NCI-H1092 treated with DMSO at 0.1 percent for 48 hours (cell line): Measurements from ENCODE around the gene CREB5.
"Not testable (repeated sequence)": the region's sequence is repeated elsewhere in the genome, so short reads cannot be mapped to it uniquely, and the experiment has no call there.

Experiments used
- DNase-seq: peaks from one replicate; lab custom pipeline; 2025; lab: John Stamatoyannopoulos, UW

Gene CREB5

DNA sequence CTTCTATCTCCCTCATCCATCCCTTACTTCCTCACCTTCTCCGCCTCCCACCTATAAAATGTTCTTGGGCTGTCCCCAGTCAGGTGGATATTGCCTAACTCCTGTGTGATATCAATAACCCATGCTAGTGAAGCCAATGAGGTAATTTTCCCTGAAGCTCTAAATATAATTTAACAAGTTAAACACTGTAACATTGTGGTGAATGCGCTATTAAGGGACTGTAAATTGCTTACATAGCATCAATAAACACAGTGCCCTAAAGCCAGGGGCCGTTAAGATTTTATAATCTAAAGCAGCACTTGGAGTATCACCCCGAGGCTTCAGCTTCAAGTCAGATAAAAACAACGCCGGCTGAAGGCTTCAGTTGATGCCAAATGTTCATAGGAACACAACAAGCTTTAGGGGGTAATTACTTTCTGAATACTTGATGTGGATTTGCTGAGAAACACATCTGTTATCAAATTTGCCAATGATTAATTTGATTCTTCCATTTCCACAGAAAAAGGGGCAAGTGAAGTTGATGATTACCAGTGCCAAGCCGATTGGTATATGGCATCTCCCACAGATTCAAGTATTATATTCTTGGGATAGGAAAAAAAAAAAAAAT, 138.4 kb downstream of the CREB5 start:
- no peak for DNase-seq

GRCh38 chr7:28551331-28551730, 139.0 kb downstream of the CREB5 start:
- DNase-seq = no peak

- DNase-seq = not testable (repeated sequence)
Measured at GRCh38 chr7:28551766-28552165, 139.4 kb downstream of the CREB5 start.

GRCh38 chr7:28554802-28555471, 142.6 kb downstream of the CREB5 start:
- DNase-seq = no peak

GRCh38 chr7:28556025-28556424, 143.7 kb downstream of the CREB5 start:
- DNase-seq = no peak

GRCh38 chr7:28556671-28557070, 144.4 kb downstream of the CREB5 start:
- DNase-seq = no peak

- no peak for DNase-seq
Measured at GRCh38 chr7:28558236-28558635, 145.9 kb downstream of the CREB5 start.

DNA sequence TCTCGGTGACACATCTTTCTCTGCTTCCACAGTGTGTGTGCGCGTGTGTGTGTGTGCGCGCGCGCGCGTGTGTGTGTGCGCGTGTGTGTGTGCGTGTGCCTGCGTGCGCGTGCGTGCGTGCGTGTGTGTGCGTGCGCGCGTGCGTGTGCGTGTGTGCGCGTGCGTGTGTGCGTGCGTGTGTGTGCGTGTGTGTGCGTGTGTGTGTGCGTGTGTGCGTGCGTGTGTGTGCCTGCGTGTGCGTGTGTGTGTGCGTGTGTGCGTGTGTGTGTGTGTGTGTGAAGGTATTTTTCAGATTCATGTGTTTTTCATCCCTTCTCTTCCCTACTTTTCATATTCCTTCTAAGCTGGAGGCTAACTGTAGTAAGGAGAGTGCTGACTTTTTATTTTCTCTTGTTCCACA, 148.4 kb downstream of the CREB5 start:
- DNase-seq = no peak

GRCh38 chr7:28564033-28564432, 151.7 kb downstream of the CREB5 start:
- no peak for DNase-seq

- DNase-seq = no peak
Measured at GRCh38 chr7:28564755-28565374, 152.5 kb downstream of the CREB5 start.

DNA sequence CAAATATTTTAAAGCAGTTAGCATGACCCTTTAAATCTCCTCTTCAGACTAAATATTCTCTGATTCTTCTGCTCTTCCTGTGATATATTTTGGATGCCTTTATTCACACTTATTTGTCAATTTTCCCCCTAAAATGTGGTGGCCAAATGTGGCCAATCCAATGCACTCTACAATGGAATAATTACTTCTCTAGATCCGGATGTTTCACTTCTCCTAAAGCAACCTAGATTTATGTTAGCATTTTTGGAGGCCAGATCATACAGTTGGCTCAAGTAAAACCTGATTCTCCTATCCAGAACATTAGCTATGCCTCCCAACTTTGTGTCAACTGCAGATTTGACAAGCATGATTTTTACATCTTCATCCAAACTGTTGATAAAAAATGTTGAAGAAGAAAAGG, 153.7 kb downstream of the CREB5 start:
- DNase-seq = no peak

DNA sequence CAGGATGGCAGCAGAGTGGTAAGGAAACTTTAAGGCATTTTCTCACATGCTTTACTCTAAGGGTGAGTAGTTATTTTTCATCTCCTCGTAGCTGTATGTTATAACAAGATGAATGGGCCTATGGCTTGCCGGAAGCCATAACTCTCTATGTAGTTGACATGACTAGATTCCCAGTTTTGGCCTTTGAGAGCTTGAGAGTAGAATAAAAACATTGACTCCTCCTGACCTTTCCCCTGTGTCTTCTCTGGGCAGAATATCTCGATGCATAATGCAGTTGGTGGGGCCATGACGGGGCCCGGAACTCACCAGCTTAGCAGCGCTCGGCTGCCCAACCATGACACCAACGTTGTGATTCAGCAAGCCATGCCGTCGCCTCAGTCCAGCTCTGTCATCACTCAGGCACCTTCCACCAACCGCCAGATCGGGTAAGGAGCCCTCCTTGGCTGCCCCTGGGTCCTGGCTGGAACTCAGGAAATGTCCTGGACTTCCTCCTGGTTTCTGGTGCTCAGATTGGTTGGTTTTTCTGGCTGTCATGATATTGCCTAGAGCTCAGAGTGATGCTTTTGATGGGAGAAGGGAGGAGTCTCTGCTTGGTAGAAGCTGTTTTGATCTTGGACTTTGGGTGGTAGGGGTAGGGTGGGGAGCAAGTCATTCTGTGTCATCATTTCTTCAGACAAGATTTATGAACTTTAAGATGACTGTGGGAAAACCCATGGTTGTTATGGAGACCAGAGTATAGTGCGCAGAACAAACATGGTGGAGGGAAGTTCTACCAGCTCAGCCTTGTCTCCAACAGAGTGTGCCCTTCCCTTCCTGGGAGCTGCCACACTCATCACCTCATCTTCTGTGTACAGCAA, 158.0 kb downstream of the CREB5 start:
- no peak for DNase-seq

DNA sequence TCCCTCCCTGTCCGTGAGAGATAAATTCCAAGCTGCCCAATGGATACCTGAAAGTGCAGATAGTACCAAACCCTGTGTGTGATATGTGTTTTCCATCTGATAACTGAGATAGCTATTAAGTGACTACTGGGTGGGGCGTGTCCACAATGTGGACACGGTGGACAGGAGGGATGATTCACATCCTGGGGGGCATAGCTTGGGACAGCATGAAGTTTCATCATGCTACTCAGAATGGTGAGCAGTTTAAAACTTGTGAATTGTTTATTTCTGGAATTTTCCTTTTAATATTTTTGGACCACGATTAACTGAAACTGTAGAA, 158.6 kb downstream of the CREB5 start:
- no peak for DNase-seq

DNA sequence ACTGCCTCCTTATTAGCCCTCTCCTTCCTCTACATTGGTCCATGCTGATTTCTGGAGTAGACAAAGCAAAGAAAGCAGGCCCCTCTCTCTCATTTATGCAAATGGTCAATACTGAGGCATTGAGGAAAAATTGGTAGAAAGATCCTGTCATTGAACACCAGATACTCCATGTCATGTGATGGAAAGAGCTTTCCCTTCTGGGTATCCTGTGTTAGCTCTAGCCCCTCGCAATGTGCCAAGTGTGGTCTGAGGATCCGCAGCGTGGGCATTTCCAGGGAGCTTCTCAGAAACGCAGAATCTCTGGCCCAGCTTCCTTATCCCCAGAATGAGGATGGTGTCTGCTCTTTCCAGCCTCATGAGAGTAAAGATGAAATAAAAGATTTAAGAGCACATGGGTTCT, 159.1 kb downstream of the CREB5 start:
- DNase-seq = no peak

DNA sequence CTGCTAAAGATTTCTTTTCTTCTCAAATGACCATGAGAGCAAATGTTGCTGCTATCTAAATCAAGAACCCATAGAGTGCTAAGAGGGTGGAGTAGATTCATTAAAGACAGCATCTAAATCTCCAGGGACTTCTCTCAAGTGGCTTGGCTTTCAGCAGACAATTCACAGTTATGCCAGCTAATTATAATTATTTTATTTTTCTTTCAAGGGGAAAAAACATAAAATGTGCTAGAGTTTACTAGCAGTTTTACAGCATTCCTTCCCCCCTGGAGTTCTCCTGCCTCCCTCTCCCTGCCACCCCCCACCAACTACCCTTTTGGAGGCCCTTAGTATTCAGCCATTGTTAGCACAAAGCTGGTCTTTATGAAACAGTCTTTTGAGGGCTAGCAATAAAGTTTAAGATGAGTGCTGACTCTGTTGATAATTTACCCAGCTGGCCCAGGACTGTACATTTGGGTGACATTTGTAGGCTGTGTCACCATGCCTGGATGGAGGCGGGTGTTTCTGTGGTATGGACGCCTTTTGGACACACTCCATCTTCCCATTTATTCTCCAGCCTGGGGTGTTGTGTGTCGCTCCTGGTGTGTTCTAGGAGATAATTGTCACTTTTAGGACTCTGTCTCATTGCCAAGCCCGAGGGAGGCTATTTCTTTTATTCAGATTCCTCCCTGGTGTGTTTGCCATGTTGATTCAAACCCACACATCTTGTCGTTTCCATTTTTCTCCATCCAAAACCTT, 160.2 kb downstream of the CREB5 start:
- DNase-seq = peak; percentile 98

GRCh38 chr7:28573059-28573553, 160.8 kb downstream of the CREB5 start:
- peak; percentile 100 for DNase-seq

DNA sequence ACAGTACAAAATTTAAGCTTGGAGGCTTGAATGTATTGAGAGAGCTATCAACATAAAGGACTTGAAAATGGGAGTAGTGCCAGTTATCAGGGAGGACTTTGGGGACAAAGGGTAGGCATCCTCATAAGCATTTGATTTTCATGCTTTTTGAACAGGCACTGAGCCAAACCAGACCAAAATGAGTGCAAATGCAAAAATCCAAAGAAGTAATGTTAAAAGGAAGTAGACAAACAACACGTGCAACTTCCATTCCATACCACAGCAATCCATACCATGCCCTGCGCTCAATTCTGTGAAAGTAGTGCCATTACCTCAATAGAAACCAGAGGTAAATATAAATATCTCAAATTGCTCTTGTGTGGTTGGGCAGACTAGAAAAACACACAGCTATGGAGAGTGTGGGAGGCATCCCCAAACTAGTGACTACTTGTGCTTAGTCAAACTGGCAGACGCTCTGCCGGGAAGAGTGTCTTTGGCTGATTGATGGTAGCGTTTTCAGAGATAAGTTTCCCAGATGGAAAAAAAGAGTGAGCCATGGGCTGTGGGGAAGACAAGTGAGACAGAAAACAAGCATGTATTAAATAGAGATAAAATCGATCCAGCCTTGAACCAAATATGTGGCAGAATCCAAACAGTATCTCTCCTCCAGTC, 161.5 kb downstream of the CREB5 start:
- peak; percentile 100 for DNase-seq

- DNase-seq = no peak
Measured at GRCh38 chr7:28575241-28575643, 162.9 kb downstream of the CREB5 start.

DNA sequence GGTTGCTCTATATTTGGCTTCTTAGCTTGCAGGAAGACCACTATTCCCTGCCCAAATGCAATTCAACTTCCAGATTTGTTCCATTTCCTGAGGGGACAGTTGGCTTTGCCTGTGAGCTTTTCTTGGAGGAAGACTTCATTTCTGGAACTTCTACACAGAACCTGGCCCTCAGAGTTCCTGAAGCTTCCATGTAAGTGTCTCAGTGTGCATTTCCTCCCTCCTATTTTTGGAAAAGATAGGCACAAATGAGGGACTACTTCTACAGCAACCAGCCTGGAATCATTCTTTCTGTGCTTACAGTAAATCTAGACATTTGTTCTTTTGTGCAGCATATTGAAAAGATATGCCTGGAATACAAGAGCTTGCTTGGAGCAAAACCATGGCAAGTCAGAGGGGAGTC, 164.3 kb downstream of the CREB5 start:
- no peak for DNase-seq

- no peak for DNase-seq
Measured at GRCh38 chr7:28579571-28579970, 167.3 kb downstream of the CREB5 start.

- DNase-seq = no peak
Measured at GRCh38 chr7:28580665-28581064, 168.3 kb downstream of the CREB5 start.
